GM19193 (cell line): ENCODE results near the gene ALOX5AP.

Source experiments
- POLR2A ChIP-seq: IDR thresholded peaks from 4 replicates; pipeline ENCODE4 v1.6.1; 2011; ENCODE audit not compliant: insufficient read depth, insufficient read length; ENCODE audit errors: extremely low read depth

ALOX5AP gene

DNA sequence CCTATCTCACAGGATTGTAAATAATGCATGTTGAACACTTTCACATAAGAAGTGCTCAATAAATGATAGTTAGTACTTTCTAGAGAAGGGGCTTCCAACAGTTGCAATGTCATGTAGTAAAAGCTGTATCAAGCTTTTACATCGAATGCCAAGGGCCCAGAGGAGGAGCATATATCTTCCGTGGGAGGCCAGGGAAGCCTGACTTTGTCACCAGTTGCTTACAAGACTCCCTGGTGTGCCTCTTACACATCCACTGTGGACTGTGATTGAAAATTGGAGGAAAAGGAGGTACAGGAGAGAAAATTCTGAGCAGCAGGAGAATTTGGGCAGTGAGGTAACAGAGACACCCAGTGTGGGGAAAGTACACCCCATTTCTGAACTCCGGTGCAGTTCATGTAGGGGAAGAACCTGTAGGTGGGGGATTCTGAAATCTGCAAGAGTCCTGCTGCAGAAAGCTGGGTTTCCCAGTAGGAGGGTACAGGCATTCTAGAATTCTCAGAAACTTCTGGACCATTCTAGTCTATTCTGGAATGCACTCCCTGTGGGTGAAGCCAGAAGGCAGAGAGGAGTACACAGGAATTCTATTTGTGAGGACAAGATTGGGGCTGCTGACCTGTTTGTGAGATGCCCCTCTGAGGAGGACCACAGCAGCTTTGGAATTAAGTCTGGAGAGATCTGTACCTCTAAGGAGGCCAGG lies 54.0 kb downstream of the ALOX5AP start:
- TF ChIP-seq POLR2A, result no peak

DNA sequence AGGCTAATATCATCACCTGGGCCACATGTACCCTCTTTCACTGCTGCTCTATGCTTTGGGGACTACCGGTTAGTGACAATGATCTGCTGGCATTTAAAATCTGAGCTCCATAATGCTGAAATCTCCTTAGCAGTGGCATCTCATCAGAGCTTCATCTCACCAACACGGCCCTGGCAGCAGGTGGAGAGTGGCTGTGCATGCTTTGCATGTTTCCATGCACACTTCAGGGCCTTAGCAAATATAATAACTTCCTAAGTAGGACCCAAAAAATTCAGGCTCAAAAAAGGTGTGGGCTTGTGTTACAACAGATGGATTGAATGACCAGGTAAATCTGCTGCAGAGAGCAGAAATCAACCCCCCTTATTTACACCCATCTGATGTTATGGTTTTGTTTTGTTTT lies 55.2 kb downstream of the ALOX5AP start:
- no peak for TF ChIP-seq POLR2A

DNA sequence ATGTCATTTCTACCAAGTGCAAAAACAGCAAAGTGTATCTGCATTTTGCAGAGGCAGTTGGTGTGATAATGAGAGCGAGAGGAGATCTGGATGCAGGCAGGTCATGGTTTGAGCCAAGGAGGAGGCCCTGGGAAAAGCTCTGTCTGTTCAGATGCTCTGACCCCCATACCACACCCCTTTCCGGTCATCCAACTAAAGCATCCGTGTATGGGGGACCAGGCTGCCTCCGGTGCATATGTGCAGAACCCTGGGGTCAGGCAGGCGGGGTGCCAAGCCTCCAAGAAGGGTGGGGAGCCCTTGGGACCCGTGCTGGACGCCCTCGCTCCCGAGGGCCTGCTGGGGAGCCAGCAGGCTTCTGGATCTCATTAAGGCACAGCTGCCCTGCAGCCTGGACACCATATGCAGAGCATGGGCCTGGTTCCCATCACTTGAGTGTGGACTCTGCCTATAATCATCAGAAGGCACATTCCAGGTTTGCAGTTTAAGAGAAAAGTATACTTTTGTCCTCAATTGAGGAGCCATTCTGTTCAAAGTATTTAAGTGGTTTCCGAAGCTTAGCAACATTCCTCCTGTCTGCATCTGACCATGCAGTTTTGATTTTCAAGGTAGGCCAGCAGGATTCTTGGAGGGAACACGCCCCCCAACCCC lies 56.1 kb downstream of the ALOX5AP start:
- no peak for TF ChIP-seq POLR2A

DNA sequence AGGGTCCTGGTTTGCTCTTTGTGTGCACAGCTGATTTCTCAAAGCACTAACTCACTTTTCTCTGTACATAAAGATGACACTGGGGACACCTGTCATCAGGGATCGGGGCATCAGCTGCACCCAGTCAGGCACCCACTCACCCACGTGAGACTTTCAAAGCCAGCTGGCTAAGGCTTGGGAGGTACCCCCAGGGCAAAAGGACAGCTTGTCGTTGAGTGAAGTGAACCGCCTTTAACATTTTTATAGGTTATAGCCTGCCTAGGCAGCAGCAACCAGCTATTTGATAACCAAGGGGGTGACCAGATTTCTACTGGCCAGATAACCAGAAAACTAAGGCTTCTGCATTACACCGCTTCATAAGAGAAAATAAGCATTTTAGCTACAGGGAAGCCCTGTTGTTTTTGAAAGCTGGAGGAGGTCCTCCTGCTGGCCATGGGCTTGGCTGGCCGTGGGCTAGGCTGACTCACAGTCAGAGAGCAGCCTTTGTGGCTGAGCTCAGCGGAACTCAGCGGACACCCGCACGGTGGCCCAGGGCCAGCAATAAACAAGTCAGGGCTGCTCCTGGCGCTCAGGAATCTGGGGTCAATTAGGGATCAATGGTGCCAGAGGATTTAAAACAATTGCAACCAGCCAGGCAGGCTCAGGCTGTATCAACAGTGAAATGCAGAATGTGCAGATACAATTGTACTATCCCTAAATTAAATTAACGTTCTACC lies 57.1 kb downstream of the ALOX5AP start:
- TF ChIP-seq POLR2A, result no peak

DNA sequence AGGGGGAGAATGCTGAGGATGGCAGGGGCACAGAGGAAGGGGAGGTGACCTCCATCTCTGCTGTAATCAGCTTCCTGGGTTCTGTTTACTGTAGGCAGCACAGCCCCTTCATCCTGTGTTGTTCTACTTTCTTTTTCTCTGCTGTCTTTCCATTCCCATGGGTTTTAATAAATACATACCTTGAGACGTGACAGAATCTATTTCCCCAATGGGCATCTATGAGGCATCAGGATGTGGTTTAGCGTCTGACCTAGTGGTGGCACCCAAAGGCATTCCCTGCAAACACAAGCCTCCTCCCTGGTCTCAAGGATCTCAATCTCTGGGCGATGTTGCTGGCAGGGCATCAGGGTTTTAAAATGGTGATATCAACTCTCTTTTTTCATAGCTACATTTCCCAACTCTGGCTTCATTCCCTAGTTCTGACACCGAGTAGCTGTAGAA lies 60.8 kb downstream of the ALOX5AP start:
- no peak for TF ChIP-seq POLR2A

DNA sequence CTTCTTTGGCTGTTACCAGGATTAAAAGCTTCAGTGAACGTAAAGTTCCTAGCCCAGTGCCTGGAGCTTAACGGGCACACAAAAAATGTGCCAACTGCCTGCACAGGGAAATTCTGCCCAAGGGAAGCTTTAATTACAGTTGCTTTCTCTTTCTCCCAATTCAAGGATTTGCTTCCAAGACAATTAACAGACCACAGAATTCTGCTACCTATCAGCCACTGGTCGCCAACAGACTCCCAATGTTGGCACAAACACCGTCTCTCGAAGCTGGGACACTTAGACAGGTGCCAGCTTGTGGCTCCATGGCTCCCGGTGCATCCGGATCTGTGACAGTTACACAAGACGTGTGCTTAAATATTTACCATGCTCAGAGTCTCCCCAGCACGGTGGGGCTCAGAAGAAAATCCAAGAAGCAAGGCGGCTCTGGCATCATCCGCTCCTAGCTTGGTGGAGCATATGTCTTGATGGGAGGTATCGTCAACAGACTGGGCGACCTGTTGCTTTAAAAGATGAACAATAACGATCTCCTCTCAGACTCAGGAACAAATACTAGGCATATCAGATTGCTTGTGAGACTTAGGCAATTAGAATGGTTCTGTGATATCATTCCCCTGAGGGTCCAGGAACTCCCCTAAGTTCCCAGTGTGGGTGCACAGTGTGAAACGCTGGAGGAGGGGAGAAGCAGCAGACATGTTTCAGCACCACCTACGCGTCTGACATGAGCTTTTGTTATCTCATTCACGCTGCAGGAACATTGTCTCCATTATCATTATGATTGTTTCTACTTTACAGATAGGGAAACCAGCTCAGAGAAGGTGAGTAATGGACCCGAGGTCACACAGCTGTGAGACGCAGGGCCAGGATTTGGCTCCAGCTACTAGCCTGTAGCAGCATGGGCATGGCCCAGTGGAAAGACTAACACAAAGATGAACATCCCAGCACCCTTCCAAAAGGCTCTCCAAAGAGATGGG lies 61.6 kb downstream of the ALOX5AP start:
- TF ChIP-seq POLR2A, result no peak

DNA sequence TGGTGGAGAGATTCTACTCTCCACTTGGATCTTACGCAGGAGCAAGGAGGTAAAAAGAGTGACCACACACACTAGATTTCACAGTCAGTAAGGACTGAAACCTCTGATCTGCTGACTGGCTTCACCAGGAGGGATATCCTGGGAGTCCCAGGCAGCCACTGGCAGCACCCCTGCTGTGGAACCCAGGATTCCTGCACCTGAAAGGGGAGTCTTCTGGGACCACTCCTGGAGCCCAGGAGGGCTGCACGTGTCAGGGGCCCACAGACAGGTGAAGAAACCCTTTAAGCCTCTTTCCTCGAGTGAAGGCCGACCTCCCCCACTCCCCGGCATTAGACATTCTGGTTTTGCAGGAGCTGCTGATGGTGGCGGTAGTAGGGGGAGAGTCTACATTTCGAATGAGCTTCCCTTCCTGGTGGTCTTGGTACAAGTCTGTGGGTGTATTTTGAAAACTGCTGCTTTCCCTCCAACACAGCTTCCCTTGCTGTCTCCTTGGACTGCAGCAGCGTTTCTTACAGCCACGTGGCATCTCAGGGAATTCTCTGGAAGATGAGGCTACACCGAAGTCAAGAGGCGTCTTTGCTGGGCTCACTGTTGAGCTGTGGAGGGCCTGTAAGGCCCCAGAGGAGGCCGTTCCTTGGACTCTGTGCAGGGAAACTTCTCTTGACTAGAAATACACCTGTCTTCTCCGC lies 62.6 kb downstream of the ALOX5AP start:
- TF ChIP-seq POLR2A, result no peak

DNA sequence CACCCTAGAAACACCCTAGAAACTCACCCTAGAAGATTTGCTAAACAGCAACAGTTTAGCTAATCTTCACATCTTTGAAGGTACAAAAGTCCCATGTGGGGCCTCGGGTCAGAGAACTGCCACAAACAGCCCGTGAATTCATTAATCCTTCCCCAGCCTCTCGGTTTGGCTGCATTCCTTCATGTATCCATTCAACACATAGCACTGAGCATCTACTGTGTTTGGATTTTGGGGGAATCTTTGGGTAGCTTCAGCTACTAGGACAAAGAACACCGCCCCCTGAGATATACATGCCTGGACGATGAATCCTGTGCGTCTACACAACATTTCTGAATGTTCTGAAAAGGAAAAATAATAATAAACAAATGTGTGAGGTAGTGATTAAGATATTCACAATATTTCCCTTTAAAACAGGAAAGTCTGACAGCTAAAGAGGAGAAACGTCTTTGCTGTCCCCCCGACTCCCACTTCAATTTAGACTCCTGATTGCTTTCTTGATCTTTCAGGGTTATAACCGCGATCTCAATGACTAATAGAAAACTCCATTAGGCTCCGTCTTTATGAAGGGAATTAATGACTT lies 63.5 kb downstream of the ALOX5AP start:
- no peak for TF ChIP-seq POLR2A

DNA sequence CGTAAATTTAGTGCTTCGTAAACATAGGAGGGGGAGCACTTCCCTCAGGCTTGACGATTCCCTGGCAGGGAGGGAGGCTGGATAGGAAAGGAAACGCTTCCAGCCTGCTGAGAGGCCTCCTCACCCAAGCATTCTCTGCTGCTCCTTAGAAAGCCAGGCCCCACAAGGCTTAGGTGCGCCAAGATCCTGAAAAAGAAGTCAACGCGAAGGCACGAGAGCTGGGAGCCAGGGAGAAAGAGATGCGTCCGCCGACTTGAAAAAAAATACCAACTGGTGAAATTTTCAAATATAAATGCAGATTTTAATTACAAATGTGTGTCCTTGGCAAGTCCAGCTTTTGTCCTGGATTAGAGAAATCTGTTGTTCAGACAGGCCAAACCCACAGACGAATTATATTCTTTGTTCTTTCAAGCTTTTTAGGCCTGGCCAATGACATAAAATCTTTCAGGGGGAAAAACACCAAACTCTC lies 64.0 kb downstream of the ALOX5AP start:
- TF ChIP-seq POLR2A, result no peak

DNA sequence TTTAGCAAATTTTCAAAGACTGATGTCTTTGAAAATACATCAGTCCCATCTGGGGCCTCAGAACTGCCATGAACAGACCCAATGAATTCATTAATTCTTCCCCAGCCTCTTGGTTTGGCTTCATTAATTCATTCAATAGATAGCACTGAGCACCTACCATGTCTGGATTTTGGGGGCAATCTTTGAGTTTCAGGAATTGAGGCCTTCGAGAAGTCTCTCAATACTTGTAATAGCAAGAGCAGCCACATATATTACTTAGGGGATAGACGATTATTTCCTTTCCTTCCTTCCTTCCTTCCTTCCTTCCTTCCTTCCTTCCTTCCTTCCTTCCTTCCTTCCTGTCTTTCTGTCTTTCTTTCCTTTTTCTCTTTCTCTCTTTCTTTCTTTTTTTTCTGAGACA lies 64.8 kb downstream of the ALOX5AP start:
- TF ChIP-seq POLR2A, result no peak

DNA sequence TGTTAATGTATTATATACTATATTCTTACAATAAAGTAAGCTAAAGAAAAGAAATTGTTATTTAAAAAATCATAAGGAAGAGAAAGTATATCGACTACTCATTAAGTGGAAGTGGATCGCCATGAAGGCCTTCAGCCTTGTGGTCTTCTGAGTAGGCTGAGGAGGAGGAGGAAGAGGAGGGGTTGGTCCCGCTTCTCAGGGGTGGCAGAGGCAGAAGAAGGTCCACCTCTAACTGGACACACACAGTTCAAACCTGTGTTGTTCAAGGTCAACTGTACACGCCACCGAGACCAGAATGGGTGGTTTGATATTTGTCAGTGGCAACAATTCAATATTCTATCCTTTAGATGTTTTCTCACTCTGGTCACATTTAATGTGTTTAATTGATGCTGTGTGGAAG lies 67.2 kb downstream of the ALOX5AP start:
- TF ChIP-seq POLR2A, result no peak

DNA sequence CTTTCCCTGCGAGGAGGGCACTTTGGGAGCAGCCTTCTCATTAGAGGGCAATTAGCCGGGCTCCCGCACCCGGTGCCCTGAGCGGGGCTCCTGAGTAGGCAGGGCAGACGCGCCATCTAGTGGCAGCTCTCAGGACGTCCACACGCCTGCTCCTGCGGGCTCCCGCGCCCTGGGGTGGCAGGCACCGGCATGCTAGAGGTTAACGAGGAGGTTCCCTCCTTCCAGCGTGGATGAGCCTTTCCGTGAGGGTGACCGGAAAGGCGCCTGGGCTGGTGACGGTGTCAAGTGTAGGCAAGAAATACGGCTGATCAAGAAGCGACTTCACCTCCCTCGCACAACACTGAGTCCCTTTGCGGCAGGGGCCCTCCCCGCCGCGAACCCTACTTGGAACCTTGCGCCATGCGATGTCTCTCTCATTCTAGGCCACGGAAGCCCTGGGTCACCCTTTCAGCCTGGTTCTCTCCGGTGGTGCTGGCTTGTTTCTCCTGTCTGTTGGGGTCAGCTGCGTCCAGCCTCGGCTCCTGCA lies 67.7 kb downstream of the ALOX5AP start:
- TF ChIP-seq POLR2A, result no peak

DNA sequence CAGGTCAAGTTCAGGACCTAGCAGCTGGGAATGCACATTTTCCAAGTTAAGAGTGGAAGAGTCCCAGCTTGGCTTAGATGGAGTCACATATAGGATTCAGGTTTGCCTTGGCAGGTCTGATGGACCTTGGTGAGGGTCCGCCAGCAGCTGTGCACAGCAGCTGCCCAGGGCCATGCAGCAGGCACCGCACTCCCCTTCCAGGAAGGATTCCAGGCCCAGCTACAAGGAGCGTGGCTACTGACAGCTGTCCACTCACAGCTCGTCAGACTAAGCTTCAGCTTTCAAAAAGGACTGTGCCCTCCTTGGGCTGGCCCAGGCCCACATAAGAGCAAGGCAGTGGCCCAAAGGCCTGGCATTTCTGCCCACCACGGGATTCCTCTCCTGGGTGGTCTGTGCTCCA lies 68.4 kb downstream of the ALOX5AP start:
- TF ChIP-seq POLR2A, result no peak
